Glutamatergic neuron (in vitro differentiated cells): ENCODE data around the gene RAMP2. TPM values are rescaled to one million over a fixed set of nuclear protein-coding genes. Genes with fewer than 3 reads are reported as not detected.

ENCODE experiments used
- DNase-seq: peaks from one replicate; pipeline ENCODE4 v3.0.0; 2022
- H3K27ac Mint-ChIP-seq: one replicate; pipeline ENCODE4 v1.8.0; 2020; ENCODE audit warnings: mild to moderate bottlenecking, mixed read lengths, inconsistent platforms; ENCODE audit not compliant: unreplicated experiment
- H3K27me3 Mint-ChIP-seq: one replicate; pipeline ENCODE4 v1.8.0; 2020; ENCODE audit warnings: mild to moderate bottlenecking, moderate library complexity, mixed read lengths, inconsistent platforms; ENCODE audit not compliant: unreplicated experiment
- H3K36me3 Mint-ChIP-seq: one replicate; pipeline ENCODE4 v1.8.0; 2020; ENCODE audit warnings: mild to moderate bottlenecking, mixed read lengths, inconsistent platforms; ENCODE audit not compliant: unreplicated experiment
- H3K4me1 Mint-ChIP-seq: one replicate; pipeline ENCODE4 v1.8.0; 2020; ENCODE audit warnings: mild to moderate bottlenecking, low read depth, mixed read lengths, inconsistent platforms; ENCODE audit not compliant: unreplicated experiment
- H3K4me3 Mint-ChIP-seq: one replicate; pipeline ENCODE4 v1.8.0; 2020; ENCODE audit warnings: mild to moderate bottlenecking, mixed read lengths, inconsistent platforms; ENCODE audit not compliant: unreplicated experiment
- H3K9me3 Mint-ChIP-seq: one replicate; pipeline ENCODE4 v1.8.0; 2020; ENCODE audit warnings: mild to moderate bottlenecking, moderate library complexity, mixed read lengths, inconsistent platforms; ENCODE audit not compliant: unreplicated experiment
- CTCF ChIP-seq: fragments of 200-600 bp; sonication (generic); IDR thresholded peaks from one replicate; pipeline ENCODE4 v1.5.0; 2021; ENCODE audit not compliant: partially characterized antibody, unreplicated experiment
- total RNA-seq: library from RNA; stranded (reverse); fragmentation: NEBNext Ultra II Directional; extraction: Animal tissue kit (Norgen Biotek cat#: 25700); gene quantifications from one replicate; pipeline ENCODE4 v1.2.1, GENCODE V29; 2021; ENCODE audit not compliant: unreplicated experiment

Gene RAMP2
- total RNA-seq, 1 donor from 2014 or later: 4.6 TPM

GRCh38 chr17:42782166-42783061 lies 21.4 kb downstream of the RAMP2 start:
- H3K4me1 Mint-ChIP-seq: no peaks in the 10 kb centered on the region
- H3K9me3 Mint-ChIP-seq: peaks cover 8% of the 10 kb centered on the region
- peaks cover 19% of the 10 kb centered on the region for H3K27me3 Mint-ChIP-seq
- no peak overlapping the region for H3K27ac Mint-ChIP-seq
- no peak overlapping the region for H3K4me3 Mint-ChIP-seq
- peaks cover 5% of the 10 kb centered on the region for H3K36me3 Mint-ChIP-seq
- no peak for DNase-seq
- no peak for TF ChIP-seq CTCF

GRCh38 chr17:42783062-42783790 lies 22.2 kb downstream of the RAMP2 start:
- TF ChIP-seq CTCF: no peak
- Mint-ChIP-seq H3K27me3 (peaks cover 19% of the 10 kb centered on the region), H3K9me3 (peaks cover 10% of the 10 kb centered on the region)

GRCh38 chr17:42783791-42784138 lies 22.7 kb downstream of the RAMP2 start:
- peaks cover 10% of the 10 kb centered on the region for H3K9me3 Mint-ChIP-seq

More at GRCh38 chr17:42783062-42783790, 22.2 kb downstream of the RAMP2 start:
- DNase-seq: no peak
- H3K36me3 Mint-ChIP-seq: peaks cover 5% of the 10 kb centered on the region
- no peaks in the 10 kb centered on the region for H3K4me1 Mint-ChIP-seq
- H3K27ac Mint-ChIP-seq: no peak overlapping the region
- H3K4me3 Mint-ChIP-seq: peak overlapping the region; percentile 39

GRCh38 chr17:42784409-42784808 lies 23.4 kb downstream of the RAMP2 start:
- Mint-ChIP-seq H3K4me3 (no peak overlapping the region), H3K27ac (no peak overlapping the region), H3K27me3 (peaks cover 19% of the 10 kb centered on the region), H3K36me3 (peaks cover 5% of the 10 kb centered on the region), H3K4me1 (no peaks in the 10 kb centered on the region), H3K9me3 (peaks cover 10% of the 10 kb centered on the region)
- TF ChIP-seq CTCF: no peak
- no peak for DNase-seq

More at GRCh38 chr17:42783791-42784138, 22.7 kb downstream of the RAMP2 start:
- peaks cover 5% of the 10 kb centered on the region for H3K36me3 Mint-ChIP-seq
- H3K27ac Mint-ChIP-seq: no peak overlapping the region
- no peak overlapping the region for H3K4me3 Mint-ChIP-seq
- no peak for DNase-seq
- TF ChIP-seq CTCF: no peak
- peaks cover 19% of the 10 kb centered on the region for H3K27me3 Mint-ChIP-seq
- H3K4me1 Mint-ChIP-seq: no peaks in the 10 kb centered on the region
